Stimulated activated naive CD4-positive, alpha-beta T cell (primary cell): ENCODE results near the gene SRR.
A peak's percentile ranks its signal among the peaks of the same experiment; 100 is the strongest.
"Not testable (repeated sequence)": the region's sequence is repeated elsewhere in the genome, so short reads cannot be mapped to it uniquely, and the experiment has no call there.

Experiments used
- DNase-seq, 6 experiments: peaks; one replicate each; lab custom pipeline; 2025; lab: John Stamatoyannopoulos, UW

The SRR gene, protein sequence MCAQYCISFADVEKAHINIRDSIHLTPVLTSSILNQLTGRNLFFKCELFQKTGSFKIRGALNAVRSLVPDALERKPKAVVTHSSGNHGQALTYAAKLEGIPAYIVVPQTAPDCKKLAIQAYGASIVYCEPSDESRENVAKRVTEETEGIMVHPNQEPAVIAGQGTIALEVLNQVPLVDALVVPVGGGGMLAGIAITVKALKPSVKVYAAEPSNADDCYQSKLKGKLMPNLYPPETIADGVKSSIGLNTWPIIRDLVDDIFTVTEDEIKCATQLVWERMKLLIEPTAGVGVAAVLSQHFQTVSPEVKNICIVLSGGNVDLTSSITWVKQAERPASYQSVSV

GRCh38 chr17:2303204-2304188 is at the start of gene SRR, which contains the start of gene SMG6:
TSS of gene SRR (plus strand) at chr17:2303950. CDS start at chr17:2315561, 11,611 bp downstream.
TSS of gene SMG6 (minus strand) at chr17:2303785. CDS start at chr17:2303720, 65 bp downstream.
- peak; percentile 91 to 97 (median 95) for DNase-seq

- DNase-seq, result peak in 1 of 6 experiments; percentile 12
These were observed 44.9 kb upstream of the SRR start for GRCh38 chr17:2258830-2259229.

DNA sequence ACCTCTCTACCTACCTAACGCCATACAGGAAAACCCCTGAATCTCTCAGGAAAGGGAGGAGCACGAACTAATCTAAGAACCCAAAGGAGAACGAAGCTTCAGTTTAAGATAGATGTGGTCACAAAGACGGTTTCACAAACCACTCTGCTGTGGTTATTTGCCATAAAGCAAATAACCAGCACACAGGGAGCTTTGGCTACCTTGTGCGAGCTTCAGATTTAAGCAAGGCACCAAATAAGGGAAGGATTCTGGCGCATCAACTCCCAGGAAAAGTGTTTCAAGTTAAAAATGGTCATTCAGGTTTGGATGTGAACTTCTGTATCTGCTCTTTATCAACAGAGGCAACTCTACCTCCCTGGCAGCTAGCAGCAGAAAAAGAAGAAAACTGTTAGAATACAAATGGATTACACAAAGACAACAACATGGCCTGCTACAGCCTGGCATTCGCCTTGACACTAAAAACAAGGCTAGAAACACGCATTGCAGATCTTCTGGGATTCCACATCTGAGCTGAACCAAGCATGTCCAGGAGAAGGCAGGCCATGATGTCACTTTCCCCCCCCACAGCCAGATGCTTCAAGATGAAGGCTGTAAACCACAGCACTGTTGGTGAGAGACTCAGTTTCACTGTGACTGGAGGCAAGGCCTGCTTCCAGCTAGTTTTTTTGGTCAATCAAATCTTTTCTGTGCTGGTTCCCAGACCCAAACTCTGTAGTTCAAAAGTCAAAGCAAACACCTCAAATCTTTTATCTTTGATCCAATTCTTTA is 43.8 kb upstream of the SRR start:
- peak; percentile 12 to 62 (median 35) for DNase-seq

- DNase-seq, result no peak
These were observed 41.6 kb upstream of the SRR start for GRCh38 chr17:2262135-2262587.

GRCh38 chr17:2263183-2264066 is 40.3 kb upstream of the SRR start:
- peak in 3 of 6 experiments; percentile 49 to 56 (median 50) for DNase-seq

DNA sequence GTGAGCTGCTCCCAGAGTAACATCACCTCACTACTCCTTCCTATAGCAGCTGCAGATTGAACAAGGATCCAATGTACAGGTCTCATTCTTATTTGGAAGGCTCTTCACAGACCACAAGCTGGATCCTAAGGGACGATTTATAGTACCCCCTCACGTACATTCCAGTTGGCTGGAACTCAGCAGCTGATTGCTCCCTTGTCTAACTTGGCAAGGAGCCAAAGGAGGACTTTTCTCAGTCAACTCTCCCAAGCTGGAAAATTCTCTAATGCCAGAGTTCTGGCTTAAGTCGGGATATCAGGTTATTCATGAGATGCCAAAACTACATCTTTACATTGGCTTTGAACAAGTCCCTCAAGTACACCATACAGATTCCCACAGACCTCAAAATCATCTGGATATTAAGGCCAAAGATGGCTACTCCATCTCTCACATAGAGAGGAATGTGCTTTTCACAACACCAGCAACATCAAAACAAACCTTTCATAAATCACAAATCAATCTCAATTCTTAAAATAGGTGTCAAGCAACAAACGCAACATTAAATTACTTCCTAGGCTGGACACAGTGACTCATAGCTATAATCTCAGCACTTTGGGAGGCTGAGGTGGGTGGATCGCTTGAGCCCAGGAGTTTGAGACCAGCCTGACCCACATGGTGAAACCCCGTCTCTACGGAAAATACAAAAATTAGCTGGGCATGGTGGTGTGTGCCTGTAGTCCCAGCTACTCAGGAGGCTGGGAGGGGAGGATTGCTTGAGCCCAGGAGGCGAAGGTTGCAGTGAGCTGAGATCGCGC is 39.5 kb upstream of the SRR start:
- DNase-seq, result peak in 1 of 6 experiments; percentile 44

DNA sequence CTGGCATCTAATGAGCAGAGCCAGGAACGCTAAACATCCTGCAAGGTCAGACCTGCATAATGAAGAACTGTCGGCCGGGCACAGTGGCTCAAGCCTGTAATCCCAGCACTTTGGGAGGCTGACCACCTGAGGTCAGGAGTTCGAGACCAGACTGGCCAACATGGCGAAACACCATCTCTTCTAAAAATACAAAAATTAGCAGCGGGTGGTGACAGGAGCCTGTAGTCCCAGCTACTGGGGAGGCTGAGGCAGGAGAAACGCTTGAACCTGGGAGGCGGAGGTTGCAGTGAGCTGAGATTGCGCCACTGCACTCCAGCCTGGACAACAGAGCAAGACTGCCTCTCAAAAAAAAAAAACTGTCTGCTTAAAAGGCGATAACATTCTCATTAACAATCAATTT is 38.6 kb upstream of the SRR start:
- DNase-seq, result not testable (repeated sequence)

- peak; percentile 54 to 95 (median 86) for DNase-seq
These were observed 37.5 kb upstream of the SRR start for GRCh38 chr17:2266045-2266864.

- peak in 1 of 6 experiments; percentile 43 for DNase-seq
These were observed 36.9 kb upstream of the SRR start for GRCh38 chr17:2266865-2267228.

DNA sequence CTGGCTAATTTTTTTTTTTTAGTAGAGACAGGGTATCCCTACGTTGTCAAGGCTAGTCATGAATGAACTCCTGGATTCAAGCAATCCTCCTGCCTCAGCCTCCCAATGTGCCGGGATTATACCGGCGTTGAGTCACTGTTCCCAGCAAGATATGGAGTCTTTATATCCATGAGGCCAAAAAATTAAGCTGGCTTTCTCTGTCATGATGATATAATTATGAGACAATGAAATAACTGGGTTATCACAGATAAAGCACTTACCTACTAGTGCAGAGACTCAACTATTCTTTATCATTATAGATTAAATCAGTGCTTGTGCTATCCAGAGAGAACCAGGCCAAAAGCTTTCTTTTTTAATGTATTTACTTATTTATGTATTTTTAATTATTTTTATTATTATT is 36.4 kb upstream of the SRR start:
- DNase-seq, result no peak

DNA sequence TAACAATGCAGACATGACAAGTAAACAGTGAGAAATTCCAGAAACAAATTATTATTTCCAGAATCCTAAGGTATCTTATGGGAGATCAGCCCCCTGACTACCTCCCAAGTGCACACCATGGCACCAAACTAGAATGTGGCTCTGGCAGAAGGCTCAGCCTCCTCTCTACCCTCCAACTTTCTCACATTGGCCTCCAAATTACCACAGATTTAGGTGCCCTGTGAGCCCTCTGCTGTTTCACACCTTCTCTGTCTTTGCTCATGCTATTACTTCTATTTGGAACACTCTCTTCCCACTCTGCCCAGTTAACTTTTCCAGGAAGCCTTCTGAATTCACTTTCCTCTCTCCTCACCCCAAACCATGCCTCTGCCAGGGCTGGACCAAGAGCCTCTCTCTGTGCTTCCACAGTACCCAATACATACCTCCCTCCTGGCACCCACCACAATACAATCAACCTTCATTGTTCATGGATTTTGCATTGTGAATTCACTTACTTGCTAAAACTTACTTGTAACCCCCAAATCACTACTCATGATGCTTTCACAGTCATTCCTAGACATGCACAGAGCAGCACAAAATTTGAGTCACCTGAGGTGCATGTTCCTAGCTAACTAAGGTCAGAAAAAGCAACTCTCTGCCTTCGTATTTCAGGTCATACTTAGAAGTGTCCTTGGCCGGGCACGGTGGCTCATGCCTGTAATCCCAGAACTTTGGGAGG is 31.6 kb upstream of the SRR start:
- DNase-seq, result no peak

- DNase-seq, result no peak
These were observed 29.3 kb upstream of the SRR start for GRCh38 chr17:2274414-2274813.

DNA sequence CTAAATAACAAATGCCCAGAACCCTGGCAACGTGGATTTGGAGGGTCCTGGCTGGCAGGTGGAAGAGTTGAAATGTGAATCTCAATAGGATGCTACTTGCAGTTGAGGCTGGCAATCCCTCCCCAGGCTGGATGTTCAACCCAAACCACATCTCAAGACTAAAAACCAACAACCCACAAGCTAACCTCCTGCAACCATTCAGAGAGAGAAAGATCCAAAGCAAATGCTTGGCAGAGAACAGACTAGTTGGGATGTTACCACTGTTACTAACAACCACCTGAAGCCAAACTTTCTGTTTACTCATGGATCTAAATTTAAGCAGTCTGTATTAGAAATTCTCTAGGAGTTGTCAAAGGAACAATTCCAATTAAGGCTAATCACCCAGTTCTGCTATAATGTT is 28.0 kb upstream of the SRR start:
- peak in 3 of 6 experiments; percentile 7 to 43 (median 41) for DNase-seq

- DNase-seq, result no peak
These were observed 26.1 kb upstream of the SRR start for GRCh38 chr17:2277429-2278170.

DNA sequence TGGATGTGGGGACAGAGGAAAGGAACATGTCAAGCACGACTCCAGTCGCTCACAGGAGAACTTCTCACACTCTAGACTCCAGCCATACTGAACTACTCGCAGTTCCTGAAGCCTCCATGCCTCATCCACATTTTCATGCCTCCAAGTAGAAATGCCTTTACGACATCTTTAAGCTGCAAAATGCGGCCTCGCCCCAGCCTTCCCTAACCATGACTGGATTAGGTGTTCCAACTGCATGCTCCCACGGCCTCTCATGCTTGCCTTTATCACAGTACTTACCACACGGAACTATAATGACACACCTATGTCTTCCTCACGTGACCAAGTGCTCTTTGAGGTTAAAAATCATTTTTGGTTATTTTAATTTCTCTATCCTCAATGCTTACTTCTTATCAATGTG is 24.0 kb upstream of the SRR start:
- no peak for DNase-seq

DNA sequence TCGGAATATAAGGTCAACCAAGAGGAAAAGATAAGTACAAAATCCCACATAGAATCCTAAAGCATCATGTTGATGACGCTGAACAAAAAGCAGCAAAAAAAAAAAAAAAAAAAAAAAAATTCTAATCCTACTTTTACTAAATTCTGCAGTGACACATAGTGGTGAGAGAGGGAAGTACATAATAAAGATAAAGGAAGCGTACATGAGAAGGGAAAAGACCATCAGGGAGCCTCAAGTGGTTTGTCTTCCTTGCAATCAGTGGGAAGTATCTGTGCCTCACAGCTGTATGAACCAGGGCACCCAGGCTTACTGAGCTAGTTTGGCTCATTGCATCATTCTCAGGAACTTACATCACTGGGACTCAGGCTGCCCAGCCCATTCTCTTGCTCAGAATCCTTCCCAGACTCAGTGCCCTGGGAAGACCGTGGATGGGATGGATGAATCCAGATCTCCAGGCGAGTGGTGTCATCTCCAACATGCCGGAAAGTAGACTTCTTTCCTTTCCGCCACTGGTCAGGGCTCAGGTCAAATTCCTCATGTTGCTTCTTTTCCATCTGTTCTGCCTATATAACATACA is 21.4 kb upstream of the SRR start:
- peak in 4 of 6 experiments; percentile 12 to 73 (median 52) for DNase-seq

DNA sequence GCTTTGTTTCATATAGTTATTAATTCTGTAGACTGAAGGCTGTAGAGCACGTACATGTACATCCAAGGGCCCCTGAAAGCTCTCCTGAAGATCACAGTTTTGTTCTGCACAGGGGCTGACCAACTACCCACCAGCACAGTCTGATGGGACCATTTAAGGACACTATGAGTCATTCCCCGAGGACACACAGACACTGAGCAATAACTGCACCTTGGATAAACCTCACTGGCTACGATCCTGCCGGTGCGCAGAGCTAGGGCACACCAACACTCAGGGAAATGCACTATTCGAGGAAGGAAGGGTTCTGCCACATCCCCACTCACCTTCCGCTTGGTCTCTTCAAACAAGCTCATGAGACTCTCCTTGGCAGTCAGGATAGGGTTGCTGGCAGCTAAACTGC is 20.4 kb upstream of the SRR start:
- no peak for DNase-seq
